ENCODE data around the gene APLF. TPM values are rescaled to one million over a fixed set of nuclear protein-coding genes. Genes with fewer than 3 reads are reported as not detected.
"Not testable (repeated sequence)": the region's sequence is repeated elsewhere in the genome, so short reads cannot be mapped to it uniquely, and the experiment has no call there.

APLF gene
- polyA plus RNA-seq, 1 experiment, result 3.6 TPM

- CTCF ChIA-PET, result no interaction called here
- no peaks in the 10 kb centered on the region for H3K9me3 ChIP-seq (ENCODE audit: control insufficient read depth, insufficient read depth, low read length)
These were observed 48.9 kb downstream of the APLF start for GRCh38 chr2:68516051-68516955.

GRCh38 chr2:68519236-68519635 lies 51.9 kb downstream of the APLF start:
- no peak for TF ChIP-seq CTCF (IDR thresholded peaks at IDR 0.05; ENCODE audit: low read depth, low read length)
- Histone ChIP-seq H3K27ac (ENCODE audit: low read depth, low read length) (no peak overlapping the region), H3K4me3 (ENCODE audit: low read depth, low read length) (no peak overlapping the region), H3K9me3 (ENCODE audit: control insufficient read depth, insufficient read depth, low read length) (no peaks in the 10 kb centered on the region), H3K27me3 (ENCODE audit: control insufficient read depth, insufficient read depth, low read length) (no peaks in the 10 kb centered on the region)
- CTCF ChIA-PET, result no interaction called here
- POLR2A ChIA-PET, result no interaction called here
- no peak for DNase-seq (ENCODE audit: low read depth, low spot score)

More at GRCh38 chr2:68516051-68516955, 48.9 kb downstream of the APLF start:
- Histone ChIP-seq H3K27ac (ENCODE audit: low read depth, low read length) (no peak overlapping the region), H3K27me3 (ENCODE audit: control insufficient read depth, insufficient read depth, low read length) (no peaks in the 10 kb centered on the region), H3K4me3 (ENCODE audit: low read depth, low read length) (no peak overlapping the region)
- no peak for DNase-seq (ENCODE audit: low read depth, low spot score)
- TF ChIP-seq CTCF (IDR thresholded peaks at IDR 0.05; ENCODE audit: low read depth, low read length), result no peak
- POLR2A ChIA-PET, result no interaction called here

GRCh38 chr2:68521037-68521436 lies 53.7 kb downstream of the APLF start:
- ChIA-PET POLR2A (no interaction called here), CTCF (no interaction called here)
- Histone ChIP-seq H3K9me3 (ENCODE audit: control insufficient read depth, insufficient read depth, low read length) (no peaks in the 10 kb centered on the region), H3K4me3 (ENCODE audit: low read depth, low read length) (no peak overlapping the region), H3K27ac (ENCODE audit: low read depth, low read length) (no peak overlapping the region), H3K27me3 (ENCODE audit: control insufficient read depth, insufficient read depth, low read length) (no peaks in the 10 kb centered on the region)
- TF ChIP-seq CTCF (IDR thresholded peaks at IDR 0.05; ENCODE audit: low read depth, low read length), result no peak
- DNase-seq (ENCODE audit: low read depth, low spot score), result no peak

GRCh38 chr2:68526943-68527342 lies 59.6 kb downstream of the APLF start:
- H3K27me3 ChIP-seq (ENCODE audit: control insufficient read depth, insufficient read depth, low read length); H3K9me3 ChIP-seq (ENCODE audit: control insufficient read depth, insufficient read depth, low read length); POLR2A ChIA-PET; DNase-seq (ENCODE audit: low read depth, low spot score); H3K4me3 ChIP-seq (ENCODE audit: low read depth, low read length); CTCF ChIA-PET; H3K27ac ChIP-seq (ENCODE audit: low read depth, low read length): not testable (repeated sequence)

GRCh38 chr2:68527343-68528081 lies 60.1 kb downstream of the APLF start:
- H3K4me3 ChIP-seq (ENCODE audit: low read depth, low read length); DNase-seq (ENCODE audit: low read depth, low spot score); CTCF ChIA-PET; POLR2A ChIA-PET; H3K27me3 ChIP-seq (ENCODE audit: control insufficient read depth, insufficient read depth, low read length); H3K9me3 ChIP-seq (ENCODE audit: control insufficient read depth, insufficient read depth, low read length); H3K27ac ChIP-seq (ENCODE audit: low read depth, low read length): not testable (repeated sequence)

GRCh38 chr2:68529156-68529555 lies 61.8 kb downstream of the APLF start:
- H3K9me3 ChIP-seq (ENCODE audit: control insufficient read depth, insufficient read depth, low read length); DNase-seq (ENCODE audit: low read depth, low spot score); H3K4me3 ChIP-seq (ENCODE audit: low read depth, low read length); H3K27me3 ChIP-seq (ENCODE audit: control insufficient read depth, insufficient read depth, low read length); POLR2A ChIA-PET; H3K27ac ChIP-seq (ENCODE audit: low read depth, low read length); CTCF ChIA-PET: not testable (repeated sequence)

- H3K27me3 ChIP-seq (ENCODE audit: control insufficient read depth, insufficient read depth, low read length); DNase-seq (ENCODE audit: low read depth, low spot score); H3K9me3 ChIP-seq (ENCODE audit: control insufficient read depth, insufficient read depth, low read length); CTCF ChIA-PET; POLR2A ChIA-PET; H3K4me3 ChIP-seq (ENCODE audit: low read depth, low read length); H3K27ac ChIP-seq (ENCODE audit: low read depth, low read length): not testable (repeated sequence)
These were observed 62.3 kb downstream of the APLF start for GRCh38 chr2:68529651-68530050.
